ENCODE results near the gene UBE2K.
"Not testable (repeated sequence)": the region's sequence is repeated elsewhere in the genome, so short reads cannot be mapped to it uniquely, and the experiment has no call there.

The UBE2K gene

GRCh38 chr4:39697740-39698423, at the start of gene UBE2K:
Gene UBE2K (plus strand): TSS chr4:39698136. CDS start chr4:39698328, 192 bp downstream.
- in situ Hi-C loops (cut with MboI; ENCODE audit: low sequenced_read_pairs) = no loop called here

DNA sequence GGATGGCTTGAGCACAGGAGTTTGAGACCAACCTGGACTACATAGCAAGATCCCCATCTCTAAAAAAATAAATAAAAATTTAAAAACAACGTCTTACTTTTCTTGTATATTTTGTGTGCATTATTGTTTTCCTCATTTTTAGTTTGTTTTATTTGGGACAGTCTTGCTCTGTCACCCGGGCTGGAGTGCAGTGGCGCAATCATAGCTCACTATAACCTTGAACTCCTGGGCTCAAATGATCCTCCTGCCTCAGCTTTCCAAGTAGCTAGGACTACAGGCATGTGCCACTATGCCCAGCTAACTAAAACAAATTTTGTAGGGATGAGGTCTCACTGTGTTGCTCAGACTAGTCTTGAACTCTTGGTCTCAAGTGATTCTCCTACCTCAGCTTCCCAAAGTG, 49.7 kb upstream of the UBE2K start:
- in situ Hi-C loops (cut with MboI; ENCODE audit: low sequenced_read_pairs) = no loop called here

- in situ Hi-C loops (cut with MboI; ENCODE audit: low sequenced_read_pairs) = no loop called here
Observed at GRCh38 chr4:39648827-39649558, 48.9 kb upstream of the UBE2K start.

GRCh38 chr4:39649639-39650265, 48.2 kb upstream of the UBE2K start:
- in situ Hi-C loops (cut with MboI; ENCODE audit: low sequenced_read_pairs) = no loop called here

DNA sequence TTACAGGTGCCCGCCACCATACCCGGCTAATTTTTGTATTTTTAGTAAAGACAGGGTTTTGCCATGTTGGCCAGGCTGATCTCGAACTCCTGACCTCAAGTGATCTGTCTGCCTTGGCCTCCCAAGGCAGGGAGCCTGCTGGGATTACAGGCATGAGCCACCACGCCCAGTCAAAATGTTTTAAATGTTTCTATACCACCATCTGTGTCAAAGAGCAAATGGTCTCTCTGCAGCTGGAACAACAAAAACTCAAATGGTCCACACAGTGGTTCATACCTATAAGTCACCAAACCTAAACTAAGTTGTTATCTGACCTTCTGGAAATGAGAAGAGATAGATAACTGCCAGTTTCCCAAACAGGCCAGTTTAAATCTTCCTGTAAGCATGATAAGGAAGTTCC, 46.4 kb upstream of the UBE2K start:
- in situ Hi-C loops (cut with MboI; ENCODE audit: low sequenced_read_pairs) = not testable (repeated sequence)

- in situ Hi-C loops (cut with MboI; ENCODE audit: low sequenced_read_pairs) = no loop called here
Observed at GRCh38 chr4:39655211-39655610, 42.7 kb upstream of the UBE2K start.

- in situ Hi-C loops (cut with MboI; ENCODE audit: low sequenced_read_pairs) = no loop called here
Observed at GRCh38 chr4:39655876-39656275, 42.1 kb upstream of the UBE2K start.

DNA sequence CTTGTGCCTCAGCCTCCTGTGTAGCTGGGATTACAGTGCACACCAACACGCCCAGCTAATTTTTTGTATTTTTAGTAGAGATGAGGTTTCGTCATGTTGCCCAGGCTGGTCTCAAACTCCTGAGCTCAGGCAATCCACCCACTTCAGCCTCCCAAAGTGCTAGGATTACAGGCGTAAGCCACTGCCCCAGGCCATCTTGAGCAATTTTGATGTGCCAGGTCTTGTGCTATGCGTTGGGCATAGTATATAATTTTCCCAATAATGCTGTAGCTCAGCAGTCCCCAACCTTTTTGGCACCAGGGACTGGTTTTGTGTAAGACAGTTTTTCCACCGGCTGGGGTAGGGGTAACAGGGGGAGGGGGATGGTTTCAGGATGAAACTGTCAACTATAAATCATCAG, 41.3 kb upstream of the UBE2K start:
- in situ Hi-C loops (cut with MboI; ENCODE audit: low sequenced_read_pairs) = not testable (repeated sequence)

- in situ Hi-C loops (cut with MboI; ENCODE audit: low sequenced_read_pairs) = no loop called here
Observed at GRCh38 chr4:39657465-39657864, 40.5 kb upstream of the UBE2K start.

- in situ Hi-C loops (cut with MboI; ENCODE audit: low sequenced_read_pairs) = no loop called here
Observed at GRCh38 chr4:39658756-39659155, 39.2 kb upstream of the UBE2K start.

DNA sequence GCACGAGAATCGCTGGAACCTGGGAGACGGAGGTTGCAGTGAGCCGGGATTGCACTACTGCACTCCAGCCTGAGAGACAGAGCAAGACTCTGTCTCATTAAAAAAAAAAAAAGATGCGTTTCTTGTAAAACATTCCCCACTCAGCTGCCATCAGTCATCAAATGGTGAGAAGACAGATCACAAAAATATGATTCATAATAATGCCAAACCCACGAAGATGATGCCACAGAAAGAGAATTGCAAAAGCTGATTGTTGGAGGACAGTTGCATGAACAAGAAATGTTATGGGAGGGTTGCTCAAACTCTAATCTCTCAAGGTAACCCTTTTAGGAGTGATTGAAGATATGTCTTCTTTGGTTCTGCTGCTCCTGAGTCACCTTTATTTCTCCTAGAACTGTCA, 37.9 kb upstream of the UBE2K start:
- in situ Hi-C loops (cut with MboI; ENCODE audit: low sequenced_read_pairs) = no loop called here

DNA sequence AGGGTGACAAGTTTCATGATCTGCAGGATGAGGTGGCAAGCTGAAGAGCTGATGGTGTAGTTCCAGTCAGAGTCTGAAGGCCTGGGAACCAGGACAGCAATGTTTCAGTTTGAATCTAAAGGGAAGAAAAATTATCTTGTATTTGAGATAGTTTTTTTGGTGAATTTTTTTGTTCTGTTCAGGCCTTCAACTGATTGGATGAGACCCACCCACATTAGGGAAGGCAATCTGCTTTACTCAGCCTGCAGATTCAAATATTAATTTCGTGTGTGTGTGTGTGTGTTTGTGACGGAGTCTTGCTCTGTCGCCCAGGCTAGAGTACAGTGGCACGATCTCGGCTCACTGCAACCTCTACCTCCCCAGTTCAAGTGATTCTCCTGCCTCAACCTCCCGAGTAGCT, 37.2 kb upstream of the UBE2K start:
- in situ Hi-C loops (cut with MboI; ENCODE audit: low sequenced_read_pairs) = no loop called here

DNA sequence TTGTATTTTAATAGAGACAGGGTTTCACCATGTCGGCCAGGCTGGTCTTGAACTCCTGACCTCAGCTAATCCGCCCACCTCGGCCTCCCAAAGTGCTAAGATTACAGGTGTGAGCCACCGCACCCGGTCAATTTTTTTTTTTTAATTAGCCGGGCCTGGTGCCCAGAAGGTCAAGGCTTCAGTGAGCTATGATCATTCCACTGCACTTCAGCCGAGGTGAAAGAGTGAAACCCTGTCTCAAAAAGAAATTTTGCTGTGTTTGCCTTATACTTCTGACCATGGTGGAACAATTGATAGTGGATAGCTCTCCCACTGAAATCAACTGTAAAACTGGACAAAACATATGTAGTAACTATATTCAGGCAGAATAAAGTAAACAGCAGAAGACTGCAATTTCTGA, 35.3 kb upstream of the UBE2K start:
- in situ Hi-C loops (cut with MboI; ENCODE audit: low sequenced_read_pairs) = no loop called here

DNA sequence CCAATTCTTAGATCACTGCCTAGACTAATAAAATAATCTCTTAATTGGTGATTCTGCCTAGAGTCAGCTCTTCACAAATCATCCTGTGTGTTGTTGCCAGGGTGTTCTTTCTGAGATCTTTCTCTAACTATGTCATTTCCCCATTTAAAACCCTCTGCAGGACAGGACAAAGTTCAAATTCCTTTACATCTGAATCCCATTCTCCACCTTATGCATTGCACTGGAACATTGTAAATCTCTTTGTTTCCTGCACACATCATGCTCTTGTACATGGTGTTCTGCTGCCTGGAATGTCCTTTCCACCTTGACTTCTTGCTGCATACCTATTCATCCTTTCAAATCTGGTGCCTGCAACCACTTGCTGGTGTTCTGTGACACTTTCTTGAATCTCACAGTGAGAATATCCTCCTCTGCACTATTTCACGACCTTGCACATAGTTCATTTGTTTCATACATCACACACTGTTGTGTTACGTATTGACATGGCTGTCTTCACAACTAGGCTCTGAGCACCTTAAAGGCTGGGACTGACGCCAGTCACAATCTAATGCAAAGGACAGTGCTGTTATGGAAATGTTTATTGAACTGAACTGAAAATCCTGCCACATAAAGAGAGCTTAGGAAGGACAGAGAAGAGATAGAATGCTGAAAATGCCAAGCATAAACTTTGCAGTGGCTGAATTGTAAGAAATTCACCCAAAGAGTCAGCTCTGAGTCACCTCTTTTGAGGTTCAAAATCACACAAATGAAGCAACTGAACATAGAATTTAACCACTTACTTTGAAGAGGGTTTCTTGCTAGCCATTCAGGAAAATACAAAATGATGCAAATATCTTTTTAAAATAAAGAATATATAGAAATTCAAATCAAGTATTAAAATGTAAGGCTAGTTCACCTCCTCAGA, 32.9 kb upstream of the UBE2K start:
- in situ Hi-C loops (cut with MboI; ENCODE audit: low sequenced_read_pairs) = no loop called here

GRCh38 chr4:39667706-39668105, 30.2 kb upstream of the UBE2K start:
- in situ Hi-C loops (cut with MboI; ENCODE audit: low sequenced_read_pairs) = no loop called here

GRCh38 chr4:39668887-39669286, 29.0 kb upstream of the UBE2K start:
- in situ Hi-C loops (cut with MboI; ENCODE audit: low sequenced_read_pairs) = no loop called here

DNA sequence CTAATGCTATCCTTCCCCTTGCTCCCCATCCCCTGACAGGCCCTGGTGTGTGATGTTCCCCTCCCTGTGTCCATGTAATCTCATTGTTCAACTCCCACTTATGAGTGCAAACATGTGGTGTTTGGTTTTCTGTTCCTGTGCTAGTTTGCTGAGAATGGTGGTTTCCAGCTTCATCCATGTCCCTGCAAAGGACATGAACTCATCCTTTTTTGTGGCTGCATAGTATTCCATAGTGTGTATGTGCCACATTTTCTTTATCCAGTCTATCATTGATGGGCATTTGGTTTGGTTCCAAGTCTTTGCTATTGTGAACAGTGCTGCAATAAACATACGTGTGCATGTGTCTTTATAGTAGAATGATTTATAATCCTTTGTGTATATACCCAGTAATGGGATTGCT, 27.6 kb upstream of the UBE2K start:
- in situ Hi-C loops (cut with MboI; ENCODE audit: low sequenced_read_pairs) = not testable (repeated sequence)

- in situ Hi-C loops (cut with MboI; ENCODE audit: low sequenced_read_pairs) = not testable (repeated sequence)
Observed at GRCh38 chr4:39675681-39676080, 22.3 kb upstream of the UBE2K start.

- in situ Hi-C loops (cut with MboI; ENCODE audit: low sequenced_read_pairs) = not testable (repeated sequence)
Observed at GRCh38 chr4:39681003-39681402, 16.9 kb upstream of the UBE2K start.

DNA sequence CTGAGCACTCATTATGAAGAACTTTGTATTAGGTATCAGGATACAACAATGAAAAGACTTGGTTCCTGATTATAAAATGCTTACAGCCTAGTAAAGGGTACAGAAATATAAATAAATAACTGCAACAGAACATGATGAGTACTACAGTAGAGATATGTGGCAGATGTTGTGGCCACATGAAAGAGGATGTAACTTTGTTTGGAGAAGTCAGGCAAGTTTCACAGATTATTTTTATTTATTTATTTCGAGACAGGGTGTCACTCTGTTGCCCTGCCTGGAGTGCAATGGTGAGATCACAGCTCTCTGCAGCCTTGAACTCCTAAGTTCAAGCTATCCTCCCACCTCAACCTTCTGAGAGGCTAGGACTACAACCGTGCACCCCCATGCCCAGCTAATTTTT, 15.8 kb upstream of the UBE2K start:
- in situ Hi-C loops (cut with MboI; ENCODE audit: low sequenced_read_pairs) = no loop called here

DNA sequence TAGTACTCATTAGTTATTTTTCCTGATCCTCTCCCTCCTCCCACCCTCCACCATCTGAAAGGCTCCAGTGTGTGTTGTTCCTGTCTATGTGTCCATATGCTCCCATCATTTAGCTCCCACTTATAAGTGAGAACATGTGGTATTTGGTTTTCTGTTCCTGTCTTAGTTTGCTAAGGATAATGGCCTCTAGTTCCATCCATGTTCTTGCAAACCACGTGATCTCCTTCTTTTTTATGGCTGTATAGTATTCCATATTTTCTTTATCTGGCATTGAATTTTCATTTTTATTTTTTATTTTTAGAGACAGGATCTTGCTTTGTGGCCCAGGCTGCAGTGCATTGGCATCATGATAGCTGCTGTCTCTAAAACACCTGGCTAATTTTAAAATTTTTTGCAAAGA, 11.9 kb upstream of the UBE2K start:
- in situ Hi-C loops (cut with MboI; ENCODE audit: low sequenced_read_pairs) = no loop called here
